ELR (cell line): ENCODE measurements around the gene CIB4.

Experiments used
- DNase-seq: peaks from one replicate; pipeline ENCODE4 v3.0.0-alpha.2; 2015; ENCODE audit warnings: low read depth

Gene CIB4

GRCh38 chr2:26550276-26551015 lies 90.7 kb downstream of the CIB4 start:
- DNase-seq, result no peak

- no peak for DNase-seq
Measured at GRCh38 chr2:26542676-26543505, 98.3 kb downstream of the CIB4 start.

- DNase-seq, result no peak
Measured at GRCh38 chr2:26542194-26542455, 99.0 kb downstream of the CIB4 start.

GRCh38 chr2:26541401-26542193 lies 99.6 kb downstream of the CIB4 start:
- no peak for DNase-seq

GRCh38 chr2:26540961-26541360 lies 100.2 kb downstream of the CIB4 start:
- DNase-seq, result no peak

GRCh38 chr2:26540306-26540705 lies 100.9 kb downstream of the CIB4 start:
- DNase-seq, result no peak

- no peak for DNase-seq
Measured at GRCh38 chr2:26537826-26538475, 103.2 kb downstream of the CIB4 start.

GRCh38 chr2:26537069-26537825 lies 103.9 kb downstream of the CIB4 start:
- no peak for DNase-seq

GRCh38 chr2:26536371-26537068 lies 104.6 kb downstream of the CIB4 start:
- no peak for DNase-seq

GRCh38 chr2:26535663-26536275 lies 105.4 kb downstream of the CIB4 start:
- DNase-seq, result no peak

- no peak for DNase-seq
Measured at GRCh38 chr2:26534865-26535662, 106.1 kb downstream of the CIB4 start.

- DNase-seq, result no peak
Measured at GRCh38 chr2:26534098-26534864, 106.9 kb downstream of the CIB4 start.

- DNase-seq, result no peak
Measured at GRCh38 chr2:26533661-26534060, 107.5 kb downstream of the CIB4 start.

- no peak for DNase-seq
Measured at GRCh38 chr2:26532301-26533250, 108.6 kb downstream of the CIB4 start.
